HG03565 (cell line): ENCODE results near the gene PIH1D2.
"Not testable (repeated sequence)": the region's sequence is repeated elsewhere in the genome, so short reads cannot be mapped to it uniquely, and the experiment has no call there.

Experiments used
- ATAC-seq: cut with Tn5 transposase; IDR thresholded peaks from one replicate; pipeline ENCODE4 v1.9.1; 2021; ENCODE audit warnings: mild to moderate bottlenecking, moderate library complexity; ENCODE audit not compliant: unreplicated experiment

PIH1D2 gene

DNA sequence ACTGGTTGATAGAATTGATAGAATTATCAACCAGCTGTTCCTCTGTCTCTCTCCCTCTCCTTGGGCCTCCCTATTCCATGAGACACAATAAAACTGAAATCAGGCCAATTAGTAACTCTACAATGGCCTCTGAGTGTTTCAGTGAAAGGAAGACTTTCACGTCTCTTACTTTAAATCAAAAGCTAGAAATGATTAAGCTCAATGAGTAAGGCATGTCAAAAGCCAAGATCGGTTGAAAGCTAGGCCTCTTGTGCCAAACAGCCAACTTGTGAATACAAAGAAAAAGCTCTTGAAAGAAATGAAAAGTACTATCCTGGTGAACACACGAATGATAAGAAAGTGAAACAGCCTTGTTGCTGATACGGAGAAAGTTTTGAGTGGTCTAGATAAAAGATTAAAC is 16.6 kb downstream of the PIH1D2 start:
- no peak for ATAC-seq

DNA sequence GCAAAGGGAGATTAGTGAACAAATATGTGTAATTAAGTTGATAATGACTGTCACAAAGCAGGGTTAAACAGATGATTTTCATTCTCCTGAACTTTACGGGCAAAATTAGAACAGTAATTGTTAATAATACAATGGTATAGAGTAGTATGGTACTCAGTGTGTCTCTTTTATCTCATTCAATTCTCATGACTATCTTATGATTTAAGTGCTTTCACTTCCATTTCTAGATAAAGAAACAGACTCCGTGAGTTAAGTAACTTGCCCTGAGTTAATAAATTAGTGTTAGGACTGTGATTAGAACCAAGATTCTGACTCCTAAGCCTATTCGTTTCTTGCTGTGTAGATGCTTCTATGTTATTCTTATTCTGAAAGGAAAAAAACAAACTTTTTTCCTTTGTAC is 22.0 kb downstream of the PIH1D2 start:
- no peak for ATAC-seq

DNA sequence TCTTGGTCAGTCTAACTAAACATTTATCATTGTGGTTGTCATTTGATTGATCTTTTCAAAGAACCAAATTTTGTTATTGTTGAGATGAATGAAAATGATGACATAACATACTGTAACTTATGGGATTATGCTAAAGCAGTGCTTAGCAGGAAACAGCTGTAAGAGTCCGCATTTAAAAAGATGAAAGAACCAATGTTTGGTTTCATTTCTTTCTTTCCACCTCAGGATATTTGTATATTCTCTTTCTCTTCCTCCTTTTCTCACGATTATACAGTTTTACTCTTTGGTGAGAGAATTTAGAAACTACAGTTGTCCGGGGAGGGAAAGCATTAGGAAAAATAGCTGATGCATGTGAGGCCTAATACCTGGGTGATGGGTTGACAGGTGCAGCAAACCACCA is 23.1 kb downstream of the PIH1D2 start:
- peak; percentile 81 for ATAC-seq

DNA sequence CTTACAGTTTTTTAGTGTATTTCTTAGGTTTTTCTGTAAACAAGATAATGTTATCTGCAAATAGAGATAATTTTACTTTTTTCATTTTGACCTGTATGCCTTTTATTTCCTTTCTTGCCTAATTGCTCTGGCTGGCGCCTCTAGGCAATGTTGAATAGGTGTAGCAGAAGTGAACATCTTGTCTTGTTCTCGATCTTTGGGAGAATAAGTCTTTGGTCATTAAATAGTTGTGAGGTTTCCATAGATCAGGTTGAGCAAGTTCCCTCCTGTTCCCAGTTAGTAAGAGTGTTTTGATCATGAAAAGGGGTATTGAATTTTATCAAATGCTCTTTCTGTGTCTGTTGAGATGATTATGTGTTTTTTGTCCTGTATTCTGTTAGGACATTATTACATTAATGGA is 24.0 kb downstream of the PIH1D2 start:
- ATAC-seq: no peak

DNA sequence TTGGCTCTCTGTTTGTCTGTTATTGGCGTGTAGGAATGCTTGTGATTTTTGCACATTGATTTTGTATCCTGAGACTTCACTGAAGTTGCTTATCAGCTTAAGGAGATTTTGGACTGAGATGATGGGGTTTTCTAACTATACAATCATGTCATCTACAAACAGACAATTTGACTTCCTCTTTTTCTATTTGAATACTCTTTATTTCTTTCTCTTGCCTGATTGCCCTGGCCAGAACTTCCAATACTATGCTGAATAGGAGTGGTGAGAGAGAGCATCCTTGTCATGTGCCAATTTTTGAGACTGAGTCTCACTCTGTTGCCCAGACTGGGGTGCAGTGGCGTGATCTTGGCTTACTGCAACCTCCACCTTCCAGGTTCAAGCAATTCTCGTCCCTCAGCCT is 25.6 kb downstream of the PIH1D2 start:
- ATAC-seq: not testable (repeated sequence)

DNA sequence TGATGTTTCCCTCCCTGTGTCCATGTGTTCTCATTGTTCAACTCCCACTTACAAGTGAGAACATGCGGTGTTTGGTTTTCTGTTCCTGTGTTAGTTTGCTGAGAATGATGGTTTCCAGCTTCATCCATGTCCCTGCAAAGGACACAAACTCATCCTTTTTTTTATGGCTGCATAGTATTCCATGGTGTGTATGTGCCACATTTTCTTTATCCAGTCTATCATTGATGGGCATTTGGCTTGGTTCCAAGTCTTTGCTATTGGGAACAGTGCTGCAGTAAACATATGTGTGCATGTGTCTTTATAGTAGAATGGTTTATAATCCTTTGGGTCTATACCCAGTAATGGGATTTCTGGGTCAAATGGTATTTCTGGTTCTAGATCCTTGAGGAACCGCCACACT is 27.2 kb downstream of the PIH1D2 start:
- not testable (repeated sequence) for ATAC-seq

DNA sequence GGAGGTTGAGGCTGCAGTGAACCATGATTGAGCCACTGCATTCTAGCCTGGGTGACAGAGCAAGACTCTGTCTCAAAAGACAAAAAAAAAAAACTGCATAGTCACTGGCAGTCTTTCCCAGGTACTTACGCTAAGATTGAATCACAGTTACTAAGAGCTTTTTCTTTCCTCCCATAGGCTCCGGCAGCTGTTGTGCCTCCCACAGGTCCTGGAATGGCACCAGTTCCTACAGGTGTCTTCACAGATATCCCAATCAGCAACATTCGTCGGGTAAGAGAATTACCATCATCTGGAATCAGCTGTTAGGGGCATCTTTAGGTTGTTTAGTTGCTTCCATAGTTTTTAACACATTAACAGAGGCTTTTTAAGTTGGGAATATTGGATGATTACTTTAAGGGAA is 28.9 kb downstream of the PIH1D2 start:
- ATAC-seq: no peak

DNA sequence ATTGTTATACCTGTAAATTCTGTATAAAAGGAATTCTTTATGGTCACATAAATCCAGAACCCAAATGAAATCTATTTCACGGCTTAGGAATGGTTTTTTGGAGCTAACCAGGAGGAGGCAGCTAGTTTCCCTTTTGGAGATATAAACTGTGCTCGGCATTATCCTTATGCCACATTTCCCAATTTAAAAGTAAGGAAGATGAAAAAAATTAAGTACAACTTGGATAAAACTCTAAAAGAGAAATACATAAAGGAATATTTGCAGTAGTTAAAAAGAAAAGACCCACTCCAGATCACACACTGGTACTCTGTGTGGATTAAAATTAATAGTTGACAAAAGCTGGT is 30.9 kb downstream of the PIH1D2 start:
- ATAC-seq: no peak

DNA sequence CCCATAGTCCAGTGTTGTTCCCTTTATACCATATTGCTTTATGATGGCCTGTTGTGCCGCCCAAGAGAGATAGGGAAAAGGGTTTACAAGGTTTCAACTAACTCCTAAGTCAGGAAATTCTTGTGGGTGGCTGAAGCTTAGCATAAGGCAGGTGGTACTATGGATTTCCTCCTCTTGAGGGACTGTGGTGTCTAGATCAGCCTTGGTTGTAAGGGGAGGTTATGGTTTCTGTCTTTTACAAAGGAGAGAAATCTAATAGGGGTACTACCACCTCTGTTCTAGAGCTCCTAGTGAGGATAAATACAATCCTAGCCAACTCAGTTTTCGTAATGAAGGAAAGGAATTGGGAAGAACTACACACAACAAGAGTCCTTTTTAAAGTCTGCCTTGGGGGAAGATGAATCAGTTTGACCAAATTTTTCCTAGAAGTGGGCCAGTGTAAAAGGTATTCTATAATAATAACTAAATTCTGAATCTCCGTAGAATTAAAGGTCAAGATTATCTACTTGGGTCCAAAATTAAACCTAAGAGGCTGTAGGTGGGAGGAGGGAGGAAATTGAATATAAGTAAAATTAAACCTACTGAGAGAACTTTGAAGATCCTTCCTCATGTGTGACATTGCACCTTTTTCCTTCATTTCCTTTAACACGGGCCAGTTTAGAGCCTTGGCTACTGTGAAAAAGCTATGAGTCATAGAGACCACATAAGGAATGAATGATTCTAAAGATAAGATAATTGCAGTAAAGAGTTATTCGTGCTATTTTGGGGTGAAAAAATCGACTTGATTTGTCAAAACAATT is 31.5 kb downstream of the PIH1D2 start:
- ATAC-seq: no peak

DNA sequence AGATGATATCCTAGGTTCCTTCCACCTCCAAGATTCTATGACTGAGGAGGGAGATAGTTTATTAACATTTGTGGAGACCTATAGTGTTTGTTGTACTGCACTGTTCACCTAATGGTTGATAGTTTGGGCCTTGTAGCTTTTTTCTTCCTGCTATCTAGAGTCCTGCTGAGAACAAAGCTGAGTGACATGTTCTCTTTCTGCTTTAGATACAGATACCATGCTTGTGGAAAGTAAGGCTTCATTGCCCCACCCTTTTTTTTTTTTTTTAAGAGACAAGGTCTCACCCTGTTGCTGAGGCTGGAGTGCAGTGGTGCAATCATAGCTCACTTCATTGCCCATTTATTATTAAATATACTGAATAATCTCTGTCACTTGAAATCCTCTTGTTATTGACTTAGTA is 36.3 kb downstream of the PIH1D2 start:
- no peak for ATAC-seq

DNA sequence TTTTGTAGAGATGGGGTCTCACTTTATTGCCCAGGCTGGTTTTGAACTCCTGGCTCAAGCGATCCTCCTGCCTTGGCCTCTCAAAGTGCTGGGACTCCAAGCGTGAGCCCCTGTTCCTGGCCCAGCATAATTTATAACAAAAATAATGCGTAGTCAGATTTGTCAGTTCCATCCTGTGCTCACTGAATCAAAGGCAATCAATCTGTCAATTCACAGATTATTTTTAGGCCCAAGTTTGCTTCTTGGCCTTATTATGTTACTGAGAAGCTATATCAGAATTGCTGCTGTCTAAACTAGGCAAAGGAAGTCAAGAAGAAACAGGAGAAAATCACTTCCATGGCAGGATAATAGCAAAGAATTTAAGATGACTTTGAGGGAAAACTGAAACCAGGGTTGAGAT is 39.9 kb downstream of the PIH1D2 start:
- ATAC-seq: no peak

DNA sequence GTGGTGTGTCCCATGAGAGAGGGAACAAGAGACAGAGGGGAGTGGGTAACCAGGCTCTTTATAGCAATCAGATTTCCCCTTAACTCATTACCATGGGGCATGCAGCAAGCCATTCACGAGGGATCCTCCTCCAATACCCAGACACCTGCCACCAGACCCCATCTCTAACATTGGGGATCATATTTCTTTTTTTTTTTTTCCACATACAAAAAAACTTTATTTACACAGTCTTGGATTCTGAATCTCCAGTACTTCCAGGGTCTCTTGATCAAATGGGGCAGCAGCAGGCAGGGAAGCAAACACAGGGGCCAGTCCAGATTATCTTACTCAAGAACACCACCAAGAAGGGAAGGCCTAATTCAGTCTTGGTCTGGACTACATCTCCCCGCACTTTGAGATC is 44.4 kb downstream of the PIH1D2 start:
- ATAC-seq: no peak

DNA sequence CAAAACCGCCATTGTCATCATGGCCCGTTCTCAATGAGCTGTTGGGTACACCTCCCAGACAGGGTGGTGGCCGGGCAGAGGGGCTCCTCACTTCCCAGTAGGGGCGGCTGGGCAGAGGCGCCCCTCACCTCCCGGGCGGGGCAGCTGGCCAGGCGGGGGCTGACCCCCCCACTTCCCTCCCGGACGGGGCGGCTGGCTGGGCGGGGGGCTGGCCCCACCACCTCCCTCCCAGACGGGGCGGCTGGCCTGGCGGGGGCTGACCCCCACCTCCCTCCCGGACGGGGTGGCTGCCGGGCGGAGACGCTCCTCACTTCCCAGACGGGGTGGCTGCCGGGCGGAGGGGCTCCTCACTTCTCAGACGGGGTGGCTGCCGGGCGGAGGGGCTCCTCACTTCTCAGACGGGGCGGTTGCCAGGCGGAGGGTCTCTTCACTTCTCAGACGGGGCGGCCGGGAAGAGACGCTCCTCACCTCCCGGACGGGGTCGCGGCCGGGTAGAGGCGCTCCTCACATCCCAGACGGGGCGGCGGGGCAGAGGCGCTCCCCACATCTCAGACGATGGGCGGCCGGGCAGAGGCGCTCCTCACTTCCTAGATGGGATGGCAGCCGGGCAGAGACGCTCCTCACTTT is 46.9 kb downstream of the PIH1D2 start:
- not testable (repeated sequence) for ATAC-seq

DNA sequence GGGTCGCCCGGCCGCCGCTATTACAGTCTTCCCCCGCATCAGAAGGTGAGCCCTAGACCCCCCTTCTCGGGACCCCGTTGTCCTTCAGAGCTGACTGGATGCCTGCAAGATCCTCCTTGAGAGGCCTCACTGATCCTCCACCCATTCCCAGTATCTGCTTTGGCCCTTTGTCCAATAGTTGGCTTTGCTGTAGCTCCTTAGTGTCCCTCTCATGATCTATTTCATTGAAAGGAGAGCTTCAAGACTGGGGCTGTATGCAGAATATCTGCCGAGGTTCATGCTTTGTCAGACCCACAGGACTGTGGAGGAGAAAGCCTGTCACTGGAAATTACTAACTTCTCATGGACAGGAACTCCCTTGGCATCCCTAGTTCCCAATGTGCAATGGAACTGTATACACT is 48.1 kb downstream of the PIH1D2 start:
- no peak for ATAC-seq

DNA sequence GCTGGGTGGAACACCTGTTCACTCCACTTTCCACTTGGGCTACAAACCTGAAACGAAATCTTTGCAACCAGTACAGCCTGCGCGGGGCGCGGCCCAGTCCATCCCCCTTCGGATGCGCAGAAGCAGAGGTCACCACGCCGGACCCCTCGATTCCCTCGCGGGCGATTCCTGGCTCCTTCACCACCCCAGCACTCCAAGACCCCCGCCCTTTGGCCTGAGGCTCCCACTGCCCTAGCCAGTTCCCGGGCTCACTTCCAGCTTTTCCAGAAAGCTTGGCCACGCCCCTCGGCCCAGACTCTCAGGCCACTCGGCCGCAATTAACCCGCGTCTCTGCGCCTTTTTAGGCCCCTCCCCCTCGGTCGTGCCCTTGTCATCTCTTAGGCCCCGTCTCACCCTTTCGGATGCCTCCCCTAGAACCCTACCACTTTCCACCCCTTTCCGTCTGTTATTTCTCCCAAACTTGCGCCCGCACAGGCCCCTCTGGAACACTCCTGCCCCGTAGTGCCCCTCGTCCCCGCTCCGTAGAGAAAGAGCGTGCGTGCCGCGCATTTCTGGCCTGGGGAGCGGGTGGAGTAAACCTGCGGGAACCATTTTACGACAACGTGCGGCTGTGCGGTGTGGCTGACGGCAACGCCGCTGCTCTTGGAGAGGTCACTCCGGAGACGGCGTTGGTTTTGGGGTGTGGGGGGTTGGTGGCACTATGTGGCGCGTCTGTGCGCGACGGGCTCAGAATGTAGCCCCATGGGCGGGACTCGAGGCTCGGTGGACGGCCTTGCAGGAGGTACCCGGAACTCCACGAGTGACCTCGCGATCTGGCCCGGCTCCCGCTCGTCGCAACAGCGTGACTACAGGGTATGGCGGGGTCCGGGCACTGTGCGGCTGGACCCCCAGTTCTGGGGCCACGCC is 48.8 kb downstream of the PIH1D2 start, which contains the start of gene DLAT:
Gene DLAT (plus strand): TSS at position 636 of the 906 bp plus-strand sequence. CDS start 65 bp downstream, at position 701.
- ATAC-seq: peak; percentile 44

DNA sequence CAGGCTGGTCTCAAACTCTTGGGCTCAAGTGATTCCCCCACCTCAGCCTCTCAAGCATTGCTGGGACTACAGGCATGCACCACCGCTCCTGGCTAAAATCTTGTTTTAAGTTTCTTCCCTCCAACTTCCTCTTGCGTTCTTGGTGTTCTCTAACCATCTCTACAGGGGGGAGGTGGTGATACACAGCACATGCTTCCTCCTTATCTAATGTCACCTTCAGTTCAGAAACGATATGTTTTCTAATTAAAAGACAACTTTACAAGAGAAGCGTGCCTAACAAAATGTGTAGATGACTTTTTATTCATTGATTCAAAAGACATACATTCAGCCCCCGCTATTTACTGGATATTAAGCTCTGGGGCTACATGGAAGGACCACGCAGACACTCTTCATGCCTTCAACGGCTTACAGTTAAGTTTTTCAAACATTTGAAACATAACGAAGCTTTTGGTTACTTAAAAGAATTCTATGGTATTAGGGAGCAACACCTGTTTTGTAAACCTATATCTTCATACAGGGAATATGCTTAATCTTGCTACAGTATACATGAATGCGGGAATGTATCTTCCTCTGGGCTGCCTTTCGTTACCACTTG is 49.5 kb downstream of the PIH1D2 start:
- ATAC-seq: peak; percentile 36

DNA sequence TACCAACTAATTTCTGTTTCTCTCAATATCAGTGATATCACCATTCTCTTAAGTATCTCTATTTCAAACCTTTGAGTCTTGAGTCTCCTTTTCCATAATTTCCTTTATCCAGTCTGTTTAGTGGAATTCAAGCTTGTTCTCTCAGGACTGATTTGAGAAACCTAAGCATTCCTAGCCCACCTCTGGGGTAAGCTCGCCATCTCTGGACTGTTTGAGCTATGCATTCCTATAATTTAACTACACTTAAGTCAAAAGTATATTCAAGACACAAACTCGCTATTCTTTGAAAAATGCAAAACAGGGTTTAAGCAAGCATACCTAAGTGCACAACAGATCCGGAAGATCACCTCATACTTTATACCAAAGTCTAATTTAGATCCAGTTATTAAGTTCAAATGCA is 50.7 kb downstream of the PIH1D2 start:
- ATAC-seq: no peak

DNA sequence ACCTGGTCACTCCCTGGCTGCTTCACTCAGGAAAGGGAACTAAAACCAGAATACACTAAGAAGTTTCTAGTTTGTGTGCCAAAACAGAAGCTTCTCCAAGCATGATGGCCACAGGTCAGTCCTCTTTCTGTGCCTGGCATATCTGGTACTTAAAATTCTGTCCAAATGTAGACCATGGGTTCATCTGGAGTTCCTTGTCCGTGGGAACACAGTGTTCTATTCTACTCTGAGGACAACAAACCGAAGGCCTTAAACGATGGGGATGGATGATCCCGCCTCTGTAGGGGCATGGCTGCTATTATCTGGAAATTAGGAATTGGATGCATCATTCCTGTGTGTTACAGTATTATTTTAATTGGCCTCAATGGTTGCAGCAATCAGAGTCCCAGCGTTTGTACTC is 54.8 kb downstream of the PIH1D2 start:
- ATAC-seq: no peak
